Astrocyte of the hippocampus (primary cell): ENCODE results near the gene GSG1L.
"Not testable (repeated sequence)": the region's sequence is repeated elsewhere in the genome, so short reads cannot be mapped to it uniquely, and the experiment has no call there.

Experiments used
- DNase-seq: peaks from one replicate; pipeline ENCODE4 v3.0.0; 2011; ENCODE audit warnings: low read depth, low spot score

GSG1L gene

GRCh38 chr16:27903046-27903655, 160.4 kb downstream of the GSG1L start:
- DNase-seq: no peak

GRCh38 chr16:27902551-27902950, 161.0 kb downstream of the GSG1L start:
- DNase-seq: no peak

- DNase-seq: no peak
Observed at GRCh38 chr16:27901956-27902355, 161.6 kb downstream of the GSG1L start.

GRCh38 chr16:27899736-27900135, 163.8 kb downstream of the GSG1L start:
- no peak for DNase-seq

GRCh38 chr16:27894386-27894785, 169.1 kb downstream of the GSG1L start:
- no peak for DNase-seq

GRCh38 chr16:27892879-27893278, 170.6 kb downstream of the GSG1L start:
- no peak for DNase-seq

GRCh38 chr16:27890866-27891265, 172.6 kb downstream of the GSG1L start:
- no peak for DNase-seq

- DNase-seq: no peak
Observed at GRCh38 chr16:27890006-27890405, 173.5 kb downstream of the GSG1L start.

GRCh38 chr16:27883576-27883975, 179.9 kb downstream of the GSG1L start:
- DNase-seq: no peak

- no peak for DNase-seq
Observed at GRCh38 chr16:27880287-27880686, 183.2 kb downstream of the GSG1L start.

- no peak for DNase-seq
Observed at GRCh38 chr16:27879601-27880247, 183.8 kb downstream of the GSG1L start.

GRCh38 chr16:27872627-27873026, 190.9 kb downstream of the GSG1L start:
- not testable (repeated sequence) for DNase-seq

- no peak for DNase-seq
Observed at GRCh38 chr16:27870116-27870798, 193.3 kb downstream of the GSG1L start.

GRCh38 chr16:27869411-27869810, 194.1 kb downstream of the GSG1L start:
- no peak for DNase-seq

GRCh38 chr16:27868180-27868579, 195.3 kb downstream of the GSG1L start:
- no peak for DNase-seq

- DNase-seq: peak; percentile 72
Observed at GRCh38 chr16:27867122-27868110, 196.1 kb downstream of the GSG1L start.

GRCh38 chr16:27863377-27863776, 200.1 kb downstream of the GSG1L start:
- no peak for DNase-seq

GRCh38 chr16:27862953-27863352, 200.6 kb downstream of the GSG1L start:
- DNase-seq: no peak

GRCh38 chr16:27860091-27860490, 203.4 kb downstream of the GSG1L start:
- no peak for DNase-seq

GRCh38 chr16:27859020-27859419, 204.5 kb downstream of the GSG1L start:
- no peak for DNase-seq

GRCh38 chr16:27853651-27854050, 209.9 kb downstream of the GSG1L start:
- DNase-seq: no peak

GRCh38 chr16:27853101-27853500, 210.4 kb downstream of the GSG1L start:
- no peak for DNase-seq
